Fibroblast of pulmonary artery (primary cell): ENCODE results near the gene BMP7.

Experiments used
- DNase-seq: peaks from one replicate; pipeline ENCODE4 v3.0.0-alpha.2; 2010; ENCODE audit warnings: low read depth
- H3K4me3 ChIP-seq: replicated peaks from 2 replicates; pipeline ENCODE4 v1.5.1; 2011; ENCODE audit warnings: low read depth, mild to moderate bottlenecking, control low read depth, low read length, moderate library complexity
- TF ChIP-seq, protein P1 (sequence below): IDR thresholded peaks from 2 replicates; pipeline ENCODE4 v1.5.1; 2011; ENCODE audit warnings: mild to moderate bottlenecking, control low read depth, low read length, inconsistent platforms; ENCODE audit errors: missing control alignments

Gene BMP7

DNA sequence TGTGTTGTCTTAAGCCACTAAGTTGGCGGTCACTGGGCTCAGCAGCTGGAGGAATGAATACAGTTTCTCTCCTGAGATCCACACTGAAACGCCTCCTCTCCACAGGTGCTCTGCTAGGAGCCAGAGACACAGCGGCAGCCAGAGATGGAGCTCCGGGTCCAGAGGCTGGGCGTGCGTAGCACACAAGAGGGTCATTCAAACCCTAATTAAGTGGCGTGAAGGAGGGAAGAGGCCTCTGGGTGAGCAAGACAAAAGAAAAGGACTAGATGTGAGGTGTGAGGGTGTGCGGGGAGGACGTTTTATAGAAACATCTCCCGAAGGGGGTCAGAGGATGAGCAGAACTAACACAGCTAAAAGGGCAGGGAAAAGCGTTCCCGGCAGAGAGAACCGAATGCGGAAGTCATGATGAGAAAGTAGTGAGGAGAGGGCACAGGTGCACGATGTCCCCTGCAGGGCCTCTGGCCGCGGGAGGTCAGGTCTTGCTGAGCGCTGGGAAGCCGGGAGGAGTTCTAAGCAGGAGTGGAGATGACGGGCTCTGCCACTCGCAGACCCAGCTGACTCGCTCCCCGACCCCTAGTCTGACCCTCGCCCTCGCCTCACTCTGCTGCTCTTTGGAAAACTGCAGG lies 54.4 kb downstream of the BMP7 start:
- TF ChIP-seq, protein P1, sequence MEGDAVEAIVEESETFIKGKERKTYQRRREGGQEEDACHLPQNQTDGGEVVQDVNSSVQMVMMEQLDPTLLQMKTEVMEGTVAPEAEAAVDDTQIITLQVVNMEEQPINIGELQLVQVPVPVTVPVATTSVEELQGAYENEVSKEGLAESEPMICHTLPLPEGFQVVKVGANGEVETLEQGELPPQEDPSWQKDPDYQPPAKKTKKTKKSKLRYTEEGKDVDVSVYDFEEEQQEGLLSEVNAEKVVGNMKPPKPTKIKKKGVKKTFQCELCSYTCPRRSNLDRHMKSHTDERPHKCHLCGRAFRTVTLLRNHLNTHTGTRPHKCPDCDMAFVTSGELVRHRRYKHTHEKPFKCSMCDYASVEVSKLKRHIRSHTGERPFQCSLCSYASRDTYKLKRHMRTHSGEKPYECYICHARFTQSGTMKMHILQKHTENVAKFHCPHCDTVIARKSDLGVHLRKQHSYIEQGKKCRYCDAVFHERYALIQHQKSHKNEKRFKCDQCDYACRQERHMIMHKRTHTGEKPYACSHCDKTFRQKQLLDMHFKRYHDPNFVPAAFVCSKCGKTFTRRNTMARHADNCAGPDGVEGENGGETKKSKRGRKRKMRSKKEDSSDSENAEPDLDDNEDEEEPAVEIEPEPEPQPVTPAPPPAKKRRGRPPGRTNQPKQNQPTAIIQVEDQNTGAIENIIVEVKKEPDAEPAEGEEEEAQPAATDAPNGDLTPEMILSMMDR = no peak
- no peak overlapping the region for H3K4me3 ChIP-seq
- no peak for DNase-seq

DNA sequence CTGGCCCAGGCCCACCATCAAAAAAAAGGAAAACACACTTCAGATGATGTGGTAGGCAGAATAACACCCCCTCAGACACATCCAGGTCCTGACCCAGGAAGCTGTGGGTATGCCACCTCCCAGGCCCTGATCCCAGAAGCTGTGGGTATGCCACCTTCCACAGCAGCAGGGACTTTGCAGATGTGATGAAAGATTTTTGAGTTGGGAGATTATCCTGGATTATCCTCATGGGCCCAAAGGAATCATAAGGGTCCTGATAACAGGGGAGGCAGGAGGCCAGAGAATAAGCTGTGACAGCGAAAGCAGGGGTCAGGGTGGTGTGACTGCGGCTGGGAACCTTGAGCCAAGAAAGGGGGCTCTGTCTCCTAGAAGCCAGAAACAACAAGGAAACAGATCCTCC lies 55.0 kb downstream of the BMP7 start:
- TF ChIP-seq, protein P1 = no peak
- DNase-seq = no peak

DNA sequence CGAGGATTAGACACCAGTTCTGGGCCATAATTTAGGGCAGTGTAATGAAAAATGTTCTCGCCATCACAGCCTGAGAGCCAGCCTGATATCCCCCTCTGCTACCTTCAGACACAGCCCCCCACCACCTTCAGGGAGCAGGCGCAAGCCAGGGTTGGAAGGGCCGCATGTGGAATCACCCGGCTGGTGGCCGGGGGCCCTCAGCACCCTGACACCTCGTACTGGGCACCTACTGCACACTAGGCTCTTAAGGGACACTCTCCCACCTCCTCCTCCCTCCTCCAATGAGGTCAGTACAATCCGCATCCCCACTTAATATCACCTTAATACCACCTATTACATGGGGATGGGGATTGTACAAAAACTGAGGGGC lies 55.5 kb downstream of the BMP7 start:
- no peak for DNase-seq
- no peak overlapping the region for H3K4me3 ChIP-seq
- TF ChIP-seq, protein P1 = no peak

More for the DNA sequence above, 55.0 kb downstream of the BMP7 start:
- no peak overlapping the region for H3K4me3 ChIP-seq

DNA sequence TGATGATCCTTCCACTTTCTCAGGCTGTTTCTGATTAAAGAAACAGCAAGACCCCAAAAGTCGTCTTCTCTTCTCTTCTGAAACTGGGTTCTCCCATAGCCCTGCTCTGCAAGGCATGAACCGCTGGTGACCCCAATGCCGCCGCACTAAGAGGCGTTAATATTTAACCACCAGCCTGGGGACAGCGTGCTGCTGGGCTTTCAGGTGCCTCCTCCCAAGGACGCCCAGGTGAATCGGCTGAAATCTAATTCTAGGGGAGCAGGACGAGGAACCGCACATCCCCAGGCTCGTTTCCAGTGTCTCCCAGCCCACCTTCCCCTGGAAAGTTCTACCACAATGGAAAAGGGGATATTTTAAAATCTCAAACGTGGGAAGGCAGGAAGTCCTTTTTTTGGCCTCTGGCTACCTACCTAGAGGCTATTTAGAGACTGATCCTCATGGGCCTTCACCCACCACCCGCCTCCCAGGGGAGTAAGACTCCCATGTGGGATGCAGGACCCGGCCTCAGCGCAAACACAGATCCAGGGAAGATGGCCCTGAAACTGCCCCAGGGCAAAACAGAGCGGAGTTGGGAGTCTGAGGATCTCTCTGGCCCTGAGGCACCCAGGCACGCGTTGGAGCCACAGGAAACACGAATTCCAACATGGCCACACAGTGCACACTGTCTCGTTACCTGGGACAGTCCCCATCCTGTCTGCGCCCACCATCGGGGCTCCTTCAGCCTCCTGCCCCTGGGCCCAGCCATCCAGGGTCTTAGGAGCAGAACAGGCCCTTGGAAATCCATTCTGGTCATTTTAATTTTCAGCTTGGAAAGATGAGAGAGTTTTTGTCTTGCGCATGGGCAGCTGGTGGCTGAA lies 56.2 kb downstream of the BMP7 start:
- DNase-seq = no peak
- TF ChIP-seq, protein P1 = no peak
- H3K4me3 ChIP-seq = no peak overlapping the region

- TF ChIP-seq, protein P1 = no peak
- DNase-seq = no peak
- H3K4me3 ChIP-seq = no peak overlapping the region
These were observed 57.0 kb downstream of the BMP7 start for GRCh38 chr20:57209413-57209812.

DNA sequence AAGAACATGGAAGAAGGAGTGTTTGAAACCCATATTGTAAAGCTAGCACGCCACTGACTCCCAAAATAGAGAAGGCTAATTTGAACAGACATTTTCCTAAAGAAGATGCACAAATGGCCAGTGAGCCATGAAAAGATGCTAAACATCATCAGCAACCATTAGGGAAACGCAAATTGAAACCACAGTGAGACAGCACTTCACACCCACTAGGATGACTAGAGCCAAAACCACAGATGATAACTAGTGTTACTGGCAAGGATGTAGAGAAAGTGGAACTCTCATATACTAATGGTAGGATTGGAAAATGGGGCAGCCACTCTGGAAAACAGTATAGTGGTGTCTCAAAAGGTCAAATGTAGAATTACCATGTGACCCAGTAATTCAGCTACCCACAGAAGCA lies 58.2 kb downstream of the BMP7 start:
- DNase-seq = no peak
- TF ChIP-seq, protein P1 = no peak
- H3K4me3 ChIP-seq = no peak overlapping the region
